Measurements from ENCODE around the gene TIMM23B. TPM values are rescaled to one million over a fixed set of nuclear protein-coding genes. Genes with fewer than 3 reads are reported as not detected.
"Not testable (repeated sequence)": the region's sequence is repeated elsewhere in the genome, so short reads cannot be mapped to it uniquely, and the experiment has no call there.

The TIMM23B gene
- total RNA-seq, 3 donors from 2014 or later: 11.8 to 17.0 (median 14.2) TPM

DNA sequence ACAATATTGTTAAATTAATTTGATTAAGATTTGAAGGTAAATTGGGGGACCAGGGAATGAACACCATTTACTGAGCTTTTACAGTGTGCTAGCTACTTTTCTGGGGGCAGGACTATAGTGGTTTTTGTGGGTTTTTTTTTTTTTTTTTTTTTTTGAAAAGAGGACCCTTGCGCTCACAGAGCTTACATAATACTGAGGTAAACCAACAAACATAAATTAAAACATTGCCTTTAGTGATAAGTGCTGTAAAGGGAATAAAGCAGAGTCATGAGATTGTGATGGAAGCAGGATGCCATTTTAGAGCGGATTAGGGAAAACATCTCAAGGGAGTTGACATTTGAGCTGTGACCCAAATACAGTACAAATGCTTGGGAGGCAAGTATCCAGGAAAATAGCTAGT is 1.8 kb downstream of the TIMM23B start:
- H3K4me1 ChIP-seq (ENCODE audit: low read depth): peaks cover 14% of the 10 kb centered on the region
- H3K4me3 ChIP-seq; H3K9me3 ChIP-seq; ATAC-seq; DNase-seq; intact Hi-C loops (cut with DNase I, micrococcal nuclease); H3K36me3 ChIP-seq (ENCODE audit: low read depth): not testable (repeated sequence)

- H3K4me1 ChIP-seq (ENCODE audit: low read depth); intact Hi-C loops (cut with DNase I, micrococcal nuclease); H3K4me3 ChIP-seq; H3K9me3 ChIP-seq; DNase-seq; H3K36me3 ChIP-seq (ENCODE audit: low read depth); ATAC-seq: not testable (repeated sequence)
These were observed 6.3 kb downstream of the TIMM23B start for GRCh38 chr10:49948142-49948541.

GRCh38 chr10:49948737-49949136 is 6.9 kb downstream of the TIMM23B start:
- H3K36me3 ChIP-seq (ENCODE audit: low read depth); H3K9me3 ChIP-seq; intact Hi-C loops (cut with DNase I, micrococcal nuclease); H3K4me1 ChIP-seq (ENCODE audit: low read depth); ATAC-seq; H3K4me3 ChIP-seq; DNase-seq: not testable (repeated sequence)

- H3K4me3 ChIP-seq; ATAC-seq; H3K4me1 ChIP-seq (ENCODE audit: low read depth); H3K36me3 ChIP-seq (ENCODE audit: low read depth); DNase-seq; H3K9me3 ChIP-seq; intact Hi-C loops (cut with DNase I, micrococcal nuclease): not testable (repeated sequence)
These were observed 10.2 kb downstream of the TIMM23B start for GRCh38 chr10:49952006-49952405.

- H3K4me3 ChIP-seq; H3K36me3 ChIP-seq (ENCODE audit: low read depth); intact Hi-C loops (cut with DNase I, micrococcal nuclease); H3K9me3 ChIP-seq; H3K4me1 ChIP-seq (ENCODE audit: low read depth): not testable (repeated sequence)
- ATAC-seq: peak; percentile 60
- peak in 1 of 3 donors; percentile 8 for DNase-seq
These were observed 11.3 kb downstream of the TIMM23B start for GRCh38 chr10:49953122-49953521.

DNA sequence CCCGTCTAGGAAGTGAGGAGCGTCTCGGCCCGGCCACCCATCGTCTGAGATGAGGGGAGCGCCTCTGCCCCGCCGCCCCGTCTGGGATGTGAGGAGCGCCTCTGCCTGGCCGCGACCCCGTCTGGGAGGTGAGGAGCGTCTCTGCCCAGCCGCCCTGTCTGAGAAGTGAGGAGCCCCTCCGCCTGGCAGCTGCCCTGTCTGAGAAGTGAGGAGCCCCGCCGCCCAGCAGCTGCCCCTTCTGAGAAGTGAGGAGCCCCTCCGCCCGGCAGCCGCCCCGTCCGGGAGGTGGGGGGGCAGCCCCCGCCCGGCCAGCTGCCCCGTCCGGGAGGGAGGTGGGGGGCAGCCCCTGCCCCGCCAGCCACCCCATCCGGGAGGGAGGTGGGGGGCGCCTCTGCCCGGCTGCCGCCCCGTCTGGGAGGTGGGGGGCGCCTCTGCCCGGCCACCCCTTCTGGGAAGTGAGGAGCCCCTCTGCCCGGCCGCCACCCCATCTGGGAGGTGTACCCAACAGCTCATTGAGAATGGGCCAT is 28.5 kb downstream of the TIMM23B start:
- H3K4me3 ChIP-seq; H3K9me3 ChIP-seq; H3K36me3 ChIP-seq (ENCODE audit: low read depth); H3K4me1 ChIP-seq (ENCODE audit: low read depth); intact Hi-C loops (cut with DNase I, micrococcal nuclease); DNase-seq; ATAC-seq: not testable (repeated sequence)

GRCh38 chr10:49971466-49971865 is 29.6 kb downstream of the TIMM23B start:
- not testable (repeated sequence) for ATAC-seq

DNA sequence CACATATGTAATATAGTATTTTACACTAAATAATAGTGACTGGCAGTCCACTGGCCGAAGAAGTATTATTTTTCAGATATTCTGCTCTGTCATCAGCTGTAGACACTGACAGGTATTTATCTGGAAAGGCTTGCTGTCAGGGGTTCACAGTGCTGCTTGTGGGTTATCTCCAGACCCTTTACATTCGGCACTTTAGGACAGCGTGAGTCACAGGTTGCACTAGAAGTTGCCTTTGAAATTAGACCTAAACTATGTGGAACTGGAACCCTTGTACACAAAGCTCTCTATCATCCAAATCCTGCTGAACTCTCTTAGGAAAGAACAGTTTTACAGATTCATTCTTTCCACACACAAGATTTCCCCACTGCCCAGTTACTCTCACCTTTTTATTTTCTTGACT is 30.2 kb downstream of the TIMM23B start:
- intact Hi-C loops (cut with DNase I, micrococcal nuclease); H3K36me3 ChIP-seq (ENCODE audit: low read depth); H3K4me3 ChIP-seq; H3K4me1 ChIP-seq (ENCODE audit: low read depth); DNase-seq; ATAC-seq; H3K9me3 ChIP-seq: not testable (repeated sequence)

More at GRCh38 chr10:49971466-49971865, 29.6 kb downstream of the TIMM23B start:
- H3K36me3 ChIP-seq (ENCODE audit: low read depth); DNase-seq; H3K4me3 ChIP-seq; H3K4me1 ChIP-seq (ENCODE audit: low read depth); intact Hi-C loops (cut with DNase I, micrococcal nuclease); H3K9me3 ChIP-seq: not testable (repeated sequence)

DNA sequence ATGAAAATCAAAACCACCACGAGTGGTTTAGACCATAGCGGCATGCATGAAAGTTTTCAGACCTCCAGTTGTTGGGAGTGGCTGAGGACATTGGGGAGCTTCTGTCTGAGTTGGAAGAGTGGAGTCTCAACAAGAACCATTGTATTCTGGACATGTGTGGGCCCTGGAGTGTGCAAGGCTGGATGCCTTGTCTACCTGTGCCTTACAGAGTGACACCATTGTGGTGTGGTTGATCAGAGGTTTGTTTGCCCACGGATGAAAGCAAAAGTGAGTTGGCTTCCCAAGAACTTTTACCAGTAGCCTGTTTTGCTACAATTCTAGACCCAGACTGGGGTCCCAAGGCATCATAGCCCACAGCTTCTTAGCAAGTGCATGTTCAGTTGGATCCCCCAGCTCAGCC is 35.9 kb downstream of the TIMM23B start:
- H3K4me3 ChIP-seq; ATAC-seq; H3K36me3 ChIP-seq (ENCODE audit: low read depth); DNase-seq; H3K9me3 ChIP-seq; intact Hi-C loops (cut with DNase I, micrococcal nuclease); H3K4me1 ChIP-seq (ENCODE audit: low read depth): not testable (repeated sequence)

GRCh38 chr10:49987207-49987606 is 45.4 kb downstream of the TIMM23B start:
- DNase-seq; H3K4me1 ChIP-seq (ENCODE audit: low read depth); H3K36me3 ChIP-seq (ENCODE audit: low read depth); ATAC-seq; H3K4me3 ChIP-seq; intact Hi-C loops (cut with DNase I, micrococcal nuclease); H3K9me3 ChIP-seq: not testable (repeated sequence)

GRCh38 chr10:49988376-49988775 is 46.5 kb downstream of the TIMM23B start, which contains the start of gene AGAP6:
Gene AGAP6 (plus strand): TSS chr10:49988406. CDS start chr10:49988716, 310 bp downstream.
- H3K4me3 ChIP-seq; DNase-seq; H3K9me3 ChIP-seq; intact Hi-C loops (cut with DNase I, micrococcal nuclease); H3K36me3 ChIP-seq (ENCODE audit: low read depth); H3K4me1 ChIP-seq (ENCODE audit: low read depth); ATAC-seq: not testable (repeated sequence)

DNA sequence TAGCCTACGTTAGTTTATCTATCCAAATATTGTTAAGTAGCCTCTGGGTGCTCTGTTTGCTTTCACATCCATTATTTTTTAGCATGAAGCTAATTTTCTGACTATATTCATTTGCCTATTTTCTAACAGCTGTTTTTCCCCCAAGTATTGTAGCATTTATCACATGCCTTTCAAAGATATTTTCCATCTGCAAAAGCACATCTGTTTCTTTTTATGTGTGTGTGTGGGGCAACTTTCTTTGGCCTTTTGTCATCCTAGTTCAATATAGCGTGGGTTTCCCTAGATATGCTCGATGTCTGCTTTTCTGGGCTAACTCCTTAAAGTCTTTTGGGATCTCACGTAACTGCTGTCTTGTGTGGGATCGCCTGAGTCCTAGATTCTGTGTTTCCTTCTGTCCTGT is 53.5 kb downstream of the TIMM23B start:
- ATAC-seq; H3K4me3 ChIP-seq; intact Hi-C loops (cut with DNase I, micrococcal nuclease); H3K9me3 ChIP-seq; H3K4me1 ChIP-seq (ENCODE audit: low read depth); H3K36me3 ChIP-seq (ENCODE audit: low read depth); DNase-seq: not testable (repeated sequence)

DNA sequence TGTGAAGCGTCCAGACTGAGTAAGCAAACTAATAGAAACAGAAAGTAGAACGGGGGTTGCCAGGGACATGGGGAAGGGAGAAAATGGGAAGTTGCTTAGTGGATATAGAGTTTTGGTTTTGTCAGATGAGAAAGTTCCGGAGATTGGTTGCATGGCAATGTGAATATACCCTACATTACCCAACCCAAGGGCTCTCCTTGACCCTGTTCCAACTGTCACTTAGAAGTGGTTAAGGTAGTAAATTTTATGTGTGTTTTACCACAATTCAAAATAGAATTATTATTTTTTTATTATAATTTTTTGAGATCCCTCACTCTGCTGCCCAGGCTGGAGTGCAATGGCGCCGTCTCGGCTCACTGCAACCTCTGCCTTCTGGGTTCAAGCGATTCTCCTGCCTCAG is 72.2 kb downstream of the TIMM23B start:
- H3K4me1 ChIP-seq (ENCODE audit: low read depth); H3K4me3 ChIP-seq; H3K36me3 ChIP-seq (ENCODE audit: low read depth); DNase-seq; intact Hi-C loops (cut with DNase I, micrococcal nuclease); H3K9me3 ChIP-seq; ATAC-seq: not testable (repeated sequence)

- H3K4me3 ChIP-seq; DNase-seq; ATAC-seq; H3K9me3 ChIP-seq; H3K36me3 ChIP-seq (ENCODE audit: low read depth); intact Hi-C loops (cut with DNase I, micrococcal nuclease); H3K4me1 ChIP-seq (ENCODE audit: low read depth): not testable (repeated sequence)
These were observed 73.9 kb downstream of the TIMM23B start for GRCh38 chr10:50015596-50016220.

GRCh38 chr10:50016926-50017325 is 75.1 kb downstream of the TIMM23B start:
- H3K4me3 ChIP-seq; intact Hi-C loops (cut with DNase I, micrococcal nuclease); ATAC-seq; H3K9me3 ChIP-seq; DNase-seq; H3K4me1 ChIP-seq (ENCODE audit: low read depth); H3K36me3 ChIP-seq (ENCODE audit: low read depth): not testable (repeated sequence)

Measured in mucosa of descending colon (tissue), 3 donors.